Activated CD8-positive, alpha-beta memory T cell treated with anti-CD3 and anti-CD28 coated beads for 24 hours (primary cell): ENCODE results near the gene ZNF883.

Experiments
- DNase-seq: peaks from one replicate; pipeline ENCODE4 v3.0.0-alpha.2; 2020

The ZNF883 gene

DNA sequence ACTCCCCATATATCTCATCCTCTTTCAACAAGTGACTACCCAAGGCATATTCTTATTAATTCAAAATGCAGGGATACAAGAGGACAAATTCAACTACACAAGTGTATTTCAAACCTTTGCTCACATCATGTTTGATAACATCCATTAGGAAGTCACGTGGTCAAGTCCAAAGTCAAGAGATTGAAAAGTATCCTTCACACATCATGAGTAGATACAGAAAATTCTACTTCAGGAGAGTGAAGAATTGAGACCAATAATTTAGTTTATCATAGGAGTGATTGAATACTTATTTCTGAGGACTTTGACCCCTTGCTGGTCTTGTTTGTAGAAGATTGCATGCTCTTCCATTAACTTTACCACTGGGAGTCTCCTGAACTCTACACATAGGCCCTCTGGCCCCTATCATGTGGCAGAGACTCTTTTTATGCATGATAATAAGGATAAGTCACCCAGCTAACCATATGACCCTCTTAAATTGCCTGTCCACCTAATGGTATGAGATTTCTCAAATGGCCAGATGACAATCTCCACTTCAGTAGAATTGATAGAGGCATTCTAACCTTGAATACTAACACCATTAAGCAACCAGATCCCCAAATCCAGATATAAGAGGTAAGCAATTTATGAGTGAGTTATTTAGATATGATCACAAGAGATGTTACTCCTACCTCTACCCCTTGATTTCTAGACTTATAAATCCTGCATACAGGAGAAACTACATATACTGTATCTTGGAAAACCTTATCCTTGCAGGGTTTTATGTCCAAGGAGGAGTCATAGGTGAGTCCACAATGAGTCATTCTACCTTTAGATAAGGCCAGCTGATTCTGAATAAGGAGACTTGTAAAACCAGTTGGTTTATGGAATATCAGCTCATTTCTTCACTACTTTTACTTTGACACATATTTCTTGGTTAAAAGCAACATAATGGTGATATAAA lies 94.7 kb downstream of the ZNF883 start:
- DNase-seq: no peak

DNA sequence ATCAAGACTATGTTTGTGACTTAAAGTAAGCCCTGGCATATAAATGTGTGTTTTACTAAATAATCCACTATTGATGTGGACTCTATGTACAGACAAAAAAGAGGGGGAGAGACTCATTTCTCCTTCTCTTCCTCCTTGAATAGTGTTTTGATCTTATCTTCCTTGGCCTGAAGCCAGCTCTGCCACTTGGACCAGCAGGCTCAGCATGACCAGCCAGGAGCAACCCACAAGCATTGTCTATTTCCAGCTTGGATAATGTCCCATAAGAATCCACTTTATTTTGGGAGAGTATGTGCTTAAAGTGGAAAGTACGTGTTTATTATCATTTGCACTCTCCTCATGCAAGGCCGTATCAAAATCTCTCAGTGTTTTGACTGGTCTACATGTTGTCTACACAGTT lies 97.5 kb downstream of the ZNF883 start:
- DNase-seq: no peak

DNA sequence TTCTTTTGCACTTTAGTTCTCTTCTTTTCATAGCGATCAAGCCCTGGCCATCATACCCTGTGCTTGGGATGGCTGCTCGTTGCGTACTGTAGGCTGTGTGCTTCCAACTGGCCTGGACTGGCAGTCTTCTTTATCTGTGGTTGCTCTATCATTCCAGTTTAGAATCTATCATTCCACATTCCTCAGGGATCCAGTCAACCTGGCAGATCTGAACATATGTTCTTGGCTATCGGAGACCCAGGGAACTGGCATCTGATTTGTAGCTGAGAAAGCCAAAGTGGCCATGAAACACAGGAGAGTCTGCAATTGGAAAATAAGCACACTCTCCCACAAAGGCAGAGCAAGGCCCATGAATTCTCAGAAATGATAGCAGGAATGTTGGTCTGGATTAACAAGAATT lies 98.7 kb downstream of the ZNF883 start:
- DNase-seq: no peak

DNA sequence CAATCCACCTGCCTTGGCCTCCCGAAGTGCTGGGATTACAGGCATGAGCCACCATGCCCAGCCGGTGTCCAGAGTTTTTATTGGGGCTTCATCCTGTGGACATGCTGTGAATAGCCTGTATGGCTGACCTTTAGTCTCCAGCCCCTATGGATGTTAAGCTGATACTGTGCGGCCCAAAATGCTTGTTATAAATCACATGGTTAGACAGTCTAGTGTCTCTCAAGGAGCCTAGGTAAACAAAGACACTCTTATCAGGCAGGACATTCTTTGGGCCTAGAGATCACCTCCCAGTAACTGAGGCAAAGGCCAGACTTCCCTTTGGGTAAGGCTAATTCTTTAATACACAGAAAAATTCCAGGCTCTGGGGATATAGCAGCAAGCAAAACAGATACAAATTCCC lies 99.4 kb downstream of the ZNF883 start:
- no peak for DNase-seq

DNA sequence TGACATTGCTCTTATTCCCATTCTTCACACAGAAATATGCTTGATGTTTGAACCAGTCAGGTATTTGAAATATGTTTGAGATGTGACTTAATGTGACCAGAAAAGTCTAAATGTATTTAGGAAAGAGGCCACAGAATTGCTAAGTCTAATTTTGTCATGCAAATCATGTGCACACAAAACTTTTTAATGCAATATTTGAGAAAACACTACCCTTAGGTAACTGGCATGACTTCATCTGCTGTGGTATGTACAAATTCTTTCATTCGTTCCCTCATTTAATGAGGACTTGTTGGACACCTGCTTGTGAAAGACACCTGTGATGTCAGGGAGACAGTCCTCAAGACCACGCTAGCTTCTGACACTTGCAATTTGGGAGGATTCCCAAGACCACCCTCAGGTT lies 100.3 kb downstream of the ZNF883 start:
- DNase-seq: no peak
